ENCODE results near the gene UBE2D1. TPM values are rescaled to one million over a fixed set of nuclear protein-coding genes. Genes with fewer than 3 reads are reported as not detected.

Gene UBE2D1
- total and polyA plus RNA-seq, 7 donors = 11.5 to 21.9 (median 19.6) TPM

DNA sequence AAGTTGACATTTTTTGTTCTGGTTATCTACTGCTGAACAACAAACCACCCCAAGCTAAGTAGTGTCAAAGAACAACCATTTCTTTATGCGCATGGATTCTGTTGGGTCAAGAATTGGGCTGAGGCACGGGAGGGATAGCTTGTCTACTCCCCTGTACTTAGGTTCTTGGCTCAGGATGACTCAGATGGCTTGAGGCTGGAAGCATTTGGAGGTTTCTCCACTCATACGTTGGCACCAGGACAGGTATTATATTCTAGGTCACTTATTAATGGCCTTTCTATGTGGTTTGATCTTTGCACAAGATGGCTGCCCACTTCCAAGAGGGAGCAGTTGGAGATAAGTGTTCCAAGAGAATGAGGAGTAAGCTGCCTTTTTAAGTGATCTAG lies 38.6 kb downstream of the UBE2D1 start:
- no peaks in the 10 kb centered on the region for H3K36me3 ChIP-seq
- peaks cover 0 to 16% (median 8%) of the 10 kb centered on the region in 4 donors for H3K4me1 ChIP-seq
- TF ChIP-seq, protein P1, sequence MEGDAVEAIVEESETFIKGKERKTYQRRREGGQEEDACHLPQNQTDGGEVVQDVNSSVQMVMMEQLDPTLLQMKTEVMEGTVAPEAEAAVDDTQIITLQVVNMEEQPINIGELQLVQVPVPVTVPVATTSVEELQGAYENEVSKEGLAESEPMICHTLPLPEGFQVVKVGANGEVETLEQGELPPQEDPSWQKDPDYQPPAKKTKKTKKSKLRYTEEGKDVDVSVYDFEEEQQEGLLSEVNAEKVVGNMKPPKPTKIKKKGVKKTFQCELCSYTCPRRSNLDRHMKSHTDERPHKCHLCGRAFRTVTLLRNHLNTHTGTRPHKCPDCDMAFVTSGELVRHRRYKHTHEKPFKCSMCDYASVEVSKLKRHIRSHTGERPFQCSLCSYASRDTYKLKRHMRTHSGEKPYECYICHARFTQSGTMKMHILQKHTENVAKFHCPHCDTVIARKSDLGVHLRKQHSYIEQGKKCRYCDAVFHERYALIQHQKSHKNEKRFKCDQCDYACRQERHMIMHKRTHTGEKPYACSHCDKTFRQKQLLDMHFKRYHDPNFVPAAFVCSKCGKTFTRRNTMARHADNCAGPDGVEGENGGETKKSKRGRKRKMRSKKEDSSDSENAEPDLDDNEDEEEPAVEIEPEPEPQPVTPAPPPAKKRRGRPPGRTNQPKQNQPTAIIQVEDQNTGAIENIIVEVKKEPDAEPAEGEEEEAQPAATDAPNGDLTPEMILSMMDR (IDR thresholded peaks at IDR 0.05) = no peak
- TF ChIP-seq POLR2A (IDR thresholded peaks at IDR 0.05) (no peak), EP300 (IDR thresholded peaks at IDR 0.05) (no peak), POLR2AphosphoS5 (IDR thresholded peaks at IDR 0.05) (no peak)
- no peaks in the 10 kb centered on the region for H3K27me3 ChIP-seq
- WGBS, 2 donors = 90 to 93% methylated on average over 3 of the region's 3 CpGs
- DNase-seq = no peak
- no peak overlapping the region for H3K4me3 ChIP-seq
- intact Hi-C loops (cut with DNase I) = no loop called here
- H3K27ac ChIP-seq = no peak overlapping the region
- H3K9me3 ChIP-seq = no peaks in the 10 kb centered on the region

DNA sequence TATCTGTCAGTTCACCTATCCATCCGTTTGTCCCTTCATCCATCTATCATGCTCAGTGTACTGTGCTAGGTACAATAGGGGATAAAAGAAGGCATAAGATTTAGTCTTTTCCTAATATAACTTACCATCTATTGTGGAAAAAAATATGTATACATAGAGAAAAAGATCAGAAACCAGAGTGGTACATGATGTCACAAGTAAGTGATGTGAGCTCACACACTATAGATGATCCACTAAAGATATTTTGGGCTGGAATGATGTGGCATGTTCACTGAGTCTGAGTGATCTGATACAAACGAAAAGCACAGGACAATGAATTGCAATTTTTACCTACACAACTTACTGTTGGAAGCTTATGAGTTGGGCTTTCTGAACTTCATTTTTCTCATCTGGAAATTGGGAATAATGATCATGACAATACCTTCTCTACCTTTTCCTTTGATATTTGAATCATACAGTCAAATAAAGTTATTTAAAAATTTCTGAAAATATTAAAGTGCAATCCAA lies 47.7 kb downstream of the UBE2D1 start:
- no peak for DNase-seq
- 93 to 95% methylated on average over 2 of the region's 2 CpGs for WGBS, 2 donors
- Histone ChIP-seq H3K4me3 (no peak overlapping the region), H3K27me3 (no peaks in the 10 kb centered on the region), H3K36me3 (peaks cover 0 to 4% (median 0%) of the 10 kb centered on the region in 4 donors), H3K27ac (no peak overlapping the region), H3K9me3 (no peaks in the 10 kb centered on the region), H3K4me1 (peaks cover 0 to 23% (median 16%) of the 10 kb centered on the region in 4 donors)
- no peak for TF ChIP-seq EP300 (IDR thresholded peaks at IDR 0.05)
- TF ChIP-seq POLR2A (IDR thresholded peaks at IDR 0.05) = no peak
- TF ChIP-seq POLR2AphosphoS5 (IDR thresholded peaks at IDR 0.05) = no peak
- TF ChIP-seq, protein P1 (IDR thresholded peaks at IDR 0.05) = no peak
- intact Hi-C loops (cut with DNase I) = loop anchor here (10.0 kb wide), 1 partner anchor 118 kb away; the partner anchor contains the start of genes CISD1 and IPMK

DNA sequence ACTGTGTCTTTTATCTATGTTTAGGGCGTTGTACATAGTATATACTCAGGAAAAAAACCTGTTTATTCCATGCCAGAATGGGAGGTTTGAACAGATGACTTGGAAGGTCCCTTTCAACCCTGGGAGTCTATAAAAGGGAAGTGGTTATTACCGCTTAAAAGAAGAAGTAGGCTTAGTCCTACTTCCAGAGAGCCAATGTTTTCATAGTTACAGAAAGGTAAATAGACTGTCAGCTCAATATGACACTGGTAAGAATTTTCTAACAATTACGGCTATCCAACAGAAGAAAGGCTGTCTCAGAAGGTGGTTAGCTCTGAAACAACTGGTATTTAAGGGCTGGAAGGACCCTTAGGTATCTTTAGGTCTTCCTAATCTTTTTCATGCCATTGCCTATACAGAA lies 49.3 kb downstream of the UBE2D1 start:
- H3K4me3 ChIP-seq = peak overlapping the region; percentile 63 to 90 (median 75)
- H3K27ac ChIP-seq = peak overlapping the region; percentile 89 to 92 (median 92)
- H3K4me1 ChIP-seq = peaks cover 0 to 23% (median 16%) of the 10 kb centered on the region in 4 donors
- no peak for TF ChIP-seq POLR2A (IDR thresholded peaks at IDR 0.05)
- no peak for TF ChIP-seq POLR2AphosphoS5 (IDR thresholded peaks at IDR 0.05)
- TF ChIP-seq, protein P1 (IDR thresholded peaks at IDR 0.05) = no peak
- no peak for TF ChIP-seq EP300 (IDR thresholded peaks at IDR 0.05)
- 15 to 22% methylated on average over 3 of the region's 3 CpGs for WGBS, 2 donors
- H3K9me3 ChIP-seq = no peaks in the 10 kb centered on the region
- intact Hi-C loops (cut with DNase I) = loop anchor here (2.0 to 10.0 kb wide), 2 partner anchors 49 to 119 kb away; partner anchors contain the start of genes CISD1, IPMK and UBE2D1
- H3K27me3 ChIP-seq = no peaks in the 10 kb centered on the region
- no peak for DNase-seq
- H3K36me3 ChIP-seq = peaks cover 0 to 20% (median 0%) of the 10 kb centered on the region in 4 donors

DNA sequence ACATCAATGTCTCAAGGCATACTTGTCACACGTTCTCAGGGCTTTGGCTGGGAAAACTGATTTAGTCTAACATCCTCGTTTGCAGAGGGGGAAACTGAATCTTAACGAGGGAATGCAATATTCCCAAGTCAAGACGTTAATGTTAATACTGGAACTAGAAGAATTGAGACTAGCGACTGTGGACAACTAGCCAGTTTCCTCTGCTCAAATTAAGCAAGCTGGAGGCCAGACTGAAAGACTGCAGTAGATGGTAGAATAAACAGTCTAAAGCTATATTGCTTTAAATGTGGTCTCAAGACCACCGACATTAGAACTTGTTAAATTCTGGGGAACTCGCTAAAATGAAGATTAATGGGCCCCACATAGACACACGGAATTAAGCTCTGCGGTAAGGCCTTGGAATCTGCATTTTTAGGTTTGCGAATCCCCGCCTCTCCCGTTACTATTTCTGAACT lies 49.8 kb downstream of the UBE2D1 start:
- intact Hi-C loops (cut with DNase I) = loop anchor here (2.0 to 10.0 kb wide), 2 partner anchors 50 to 120 kb away; partner anchors contain the start of genes CISD1, IPMK and UBE2D1
- 1% methylated on average over 12 of the region's 12 CpGs for WGBS, 2 donors

More for the DNA sequence above, 49.8 kb downstream of the UBE2D1 start:
- DNase-seq = no peak
- H3K4me3 ChIP-seq = peak overlapping the region; percentile 63 to 90 (median 75)
- H3K4me1 ChIP-seq = peaks cover 0 to 23% (median 16%) of the 10 kb centered on the region in 4 donors
- H3K9me3 ChIP-seq = no peaks in the 10 kb centered on the region
- peak overlapping the region; percentile 89 to 92 (median 92) for H3K27ac ChIP-seq
- TF ChIP-seq POLR2A (IDR thresholded peaks at IDR 0.05) = no peak
- TF ChIP-seq, protein P1 (IDR thresholded peaks at IDR 0.05) = no peak
- no peak for TF ChIP-seq EP300 (IDR thresholded peaks at IDR 0.05)
- no peak for TF ChIP-seq POLR2AphosphoS5 (IDR thresholded peaks at IDR 0.05)
- H3K36me3 ChIP-seq = peaks cover 0 to 25% (median 3%) of the 10 kb centered on the region in 4 donors
- H3K27me3 ChIP-seq = no peaks in the 10 kb centered on the region

Measured in sigmoid colon (tissue), 7 donors.